GM19463 (cell line): ENCODE results near the gene ITGAV.
A peak's percentile ranks its signal among the peaks of the same experiment; 100 is the strongest.

ENCODE experiments used
- ATAC-seq: cut with Tn5 transposase; IDR thresholded peaks from one replicate; pipeline ENCODE4 v1.9.1; 2021; ENCODE audit warnings: mild to moderate bottlenecking, moderate library complexity; ENCODE audit not compliant: unreplicated experiment

The ITGAV gene

DNA sequence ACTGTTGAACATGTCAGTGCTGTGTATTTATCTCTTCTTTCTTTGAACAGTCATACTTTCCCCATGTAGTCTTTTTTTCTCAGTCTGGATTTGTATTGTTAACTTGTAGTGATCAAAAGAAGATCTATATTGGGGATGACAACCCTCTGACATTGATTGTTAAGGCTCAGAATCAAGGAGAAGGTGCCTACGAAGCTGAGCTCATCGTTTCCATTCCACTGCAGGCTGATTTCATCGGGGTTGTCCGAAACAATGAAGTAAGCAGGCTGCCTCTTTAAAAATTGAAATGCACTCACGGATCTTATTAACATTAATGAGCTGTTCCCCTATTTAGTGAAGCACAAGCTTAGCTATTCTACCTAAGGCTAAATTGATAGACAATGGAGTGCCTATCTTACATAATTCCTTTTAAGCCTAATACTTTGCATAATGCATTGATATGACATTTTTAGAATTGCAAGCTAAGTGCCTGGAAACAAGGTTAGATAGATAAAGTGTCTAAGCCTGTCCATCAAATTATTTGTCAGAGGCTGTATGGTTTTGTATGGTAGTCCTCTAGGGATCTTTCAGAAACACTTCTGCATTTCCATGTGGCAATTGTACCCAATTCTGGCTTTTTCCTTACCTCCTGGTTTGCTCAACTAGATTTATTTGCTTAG, 74.7 kb downstream of the ITGAV start:
- no peak for ATAC-seq

DNA sequence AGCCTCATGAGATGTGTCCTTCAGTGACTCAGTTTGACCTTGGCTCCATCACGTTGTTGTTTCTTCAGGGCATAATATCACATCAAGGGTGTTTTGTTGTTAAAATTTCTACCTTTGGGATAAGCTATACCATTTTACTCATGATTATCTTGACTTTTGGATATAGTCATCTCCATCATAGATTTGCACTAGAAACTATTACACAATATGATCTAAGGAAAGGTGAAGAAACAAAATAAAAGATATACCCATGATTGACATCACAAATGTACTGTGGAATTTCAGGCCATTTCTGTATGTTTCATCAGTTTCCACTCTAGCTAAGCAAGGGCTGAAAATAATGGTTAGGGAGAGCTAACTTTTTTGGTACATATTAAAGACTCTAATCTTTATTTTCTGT, 79.3 kb downstream of the ITGAV start:
- no peak for ATAC-seq

DNA sequence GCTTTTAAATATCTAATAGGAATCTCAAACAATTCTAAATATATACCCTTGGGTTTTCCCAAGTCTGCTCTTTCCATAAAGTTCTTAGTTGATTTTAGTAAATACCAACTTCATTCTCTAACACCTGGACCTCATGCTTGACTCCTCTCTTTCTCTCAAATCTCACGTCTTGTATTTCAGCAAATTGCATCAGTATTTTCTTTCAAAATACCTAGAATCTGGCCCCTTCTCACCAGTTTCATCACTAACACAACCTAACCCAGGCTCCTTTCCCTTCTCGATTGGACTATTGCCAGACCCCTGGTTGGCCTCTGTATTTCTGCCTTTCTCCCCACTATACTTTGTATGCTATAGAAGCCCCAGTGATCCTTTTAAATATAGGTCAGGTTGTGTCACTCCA, 81.0 kb downstream of the ITGAV start:
- ATAC-seq, result no peak

DNA sequence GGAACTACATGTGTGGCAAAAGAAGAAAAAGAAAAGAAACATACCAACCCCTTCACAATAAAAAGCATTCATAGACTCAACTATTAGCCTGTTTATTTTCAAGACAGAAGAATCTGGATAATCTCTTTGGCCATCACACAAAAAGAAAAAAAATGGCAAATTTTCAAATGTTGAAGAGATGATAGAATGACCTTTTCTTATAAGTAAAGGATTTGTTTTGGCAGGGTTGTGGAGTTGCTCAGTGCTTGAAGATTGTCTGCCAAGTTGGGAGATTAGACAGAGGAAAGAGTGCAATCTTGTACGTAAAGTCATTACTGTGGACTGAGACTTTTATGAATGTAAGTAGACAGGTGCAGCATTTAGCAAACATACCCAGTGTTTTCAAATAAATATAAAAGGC, 85.5 kb downstream of the ITGAV start:
- ATAC-seq, result no peak

DNA sequence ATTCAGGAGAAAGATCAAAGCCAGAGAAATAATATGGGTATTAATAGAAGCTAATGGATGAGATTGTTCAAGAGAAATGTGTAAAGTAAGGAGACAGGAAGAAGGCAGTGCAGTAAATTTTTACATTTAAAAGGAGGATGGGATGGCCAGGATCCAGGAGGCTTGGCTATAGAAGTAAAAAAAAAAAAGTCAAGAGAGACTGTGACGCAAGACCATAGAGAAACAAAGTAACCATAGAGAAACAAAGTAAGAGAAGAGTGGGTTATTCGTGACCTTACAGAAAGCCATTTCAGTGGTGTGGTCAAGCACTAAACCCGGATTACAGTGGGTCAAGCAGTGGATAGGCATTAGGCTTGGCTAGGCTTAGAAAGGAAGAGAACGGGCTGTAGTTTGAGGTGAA, 93.5 kb downstream of the ITGAV start:
- no peak for ATAC-seq

DNA sequence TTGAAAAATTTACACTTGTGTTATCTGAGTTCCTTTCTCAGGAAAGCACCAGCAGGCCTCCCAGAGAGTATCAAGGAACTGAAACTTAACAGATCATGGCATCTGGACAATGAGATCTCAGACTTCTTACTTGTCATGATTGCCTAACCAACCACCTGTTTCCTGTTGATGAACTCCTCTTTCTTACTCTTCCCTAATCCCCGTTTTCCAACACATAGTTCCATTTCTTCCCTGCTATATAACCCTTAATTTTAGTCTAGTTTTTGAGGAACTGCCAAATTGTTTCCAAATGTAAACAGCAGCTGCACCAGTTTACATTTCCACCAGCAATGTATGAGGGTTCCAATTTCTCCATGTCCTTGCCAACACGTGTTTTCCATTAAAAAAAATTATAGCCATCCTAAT, 98.0 kb downstream of the ITGAV start:
- ATAC-seq, result no peak

DNA sequence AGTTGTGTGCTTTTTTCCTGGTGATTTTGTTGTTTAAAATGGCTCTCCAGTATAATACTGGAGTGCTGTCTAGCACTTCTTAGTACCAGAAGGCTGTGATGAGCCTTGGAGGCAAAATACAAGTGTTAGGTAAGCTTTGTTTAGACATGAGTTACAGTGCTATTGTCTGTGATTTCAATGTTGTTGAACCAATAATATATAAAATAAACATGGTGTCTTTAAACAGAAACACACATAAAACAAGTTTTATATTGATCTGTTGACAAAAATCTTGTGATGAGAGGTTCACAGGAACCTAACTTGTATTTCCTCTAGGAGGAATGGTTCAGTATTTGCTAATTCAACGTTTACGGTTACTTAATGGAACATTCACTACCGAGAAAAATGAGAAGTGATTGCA, 99.0 kb downstream of the ITGAV start:
- ATAC-seq, result no peak

DNA sequence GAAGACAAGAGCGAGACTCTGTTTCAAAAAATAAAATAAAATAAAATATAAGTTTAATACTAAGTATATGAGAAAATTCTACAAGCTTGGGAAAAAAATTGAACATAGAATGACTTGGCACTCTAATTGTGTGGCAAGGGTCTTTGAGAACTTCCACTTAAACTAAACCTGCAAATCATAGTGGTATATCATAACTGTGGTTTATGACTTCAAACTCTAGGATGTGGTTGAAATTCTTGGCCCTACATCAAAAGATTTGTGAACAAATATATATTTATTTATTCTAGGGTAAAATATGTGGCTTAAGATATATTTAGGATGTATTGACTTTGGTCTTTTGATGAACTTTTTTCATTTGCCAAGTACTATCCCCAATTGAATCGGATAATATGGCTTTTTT, 100.9 kb downstream of the ITGAV start:
- ATAC-seq, result no peak

DNA sequence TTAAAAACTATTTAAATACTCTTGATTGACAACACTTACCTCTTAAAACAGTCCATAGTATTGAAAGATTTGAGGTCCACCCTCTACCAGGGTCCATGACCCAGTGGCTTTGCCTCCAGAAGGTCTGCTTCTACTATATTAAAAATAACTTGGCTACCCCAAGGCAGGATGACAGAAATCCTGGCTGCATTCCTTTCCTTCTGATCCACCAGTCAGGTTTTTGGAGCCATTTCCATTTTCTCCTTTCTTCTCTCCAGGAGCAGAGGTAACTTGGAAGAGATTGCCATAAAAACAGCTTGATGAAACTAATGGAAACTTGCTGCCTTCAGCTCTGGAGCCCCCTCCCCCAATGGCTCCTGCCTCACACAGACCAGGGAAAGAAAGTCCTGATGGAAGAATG, 101.4 kb downstream of the ITGAV start:
- no peak for ATAC-seq

DNA sequence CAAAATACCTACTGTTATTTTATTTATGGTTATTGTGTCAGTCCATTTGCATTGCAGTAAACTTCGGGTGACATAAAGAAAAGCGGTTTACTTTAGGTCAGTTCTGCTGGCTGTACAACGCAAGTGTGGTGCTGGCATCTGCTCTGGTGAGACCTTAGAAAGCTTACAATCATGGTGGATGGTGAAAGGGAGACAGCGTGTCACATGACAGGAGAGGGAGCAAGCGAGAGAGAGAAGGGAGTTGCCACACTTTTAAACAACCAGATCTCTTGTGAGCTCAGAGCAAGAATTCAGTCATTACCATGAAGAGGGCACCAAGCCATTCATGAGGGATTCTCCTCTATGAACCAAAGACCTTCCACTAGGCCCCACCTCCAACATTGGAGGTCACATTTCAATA, 102.0 kb downstream of the ITGAV start:
- no peak for ATAC-seq

DNA sequence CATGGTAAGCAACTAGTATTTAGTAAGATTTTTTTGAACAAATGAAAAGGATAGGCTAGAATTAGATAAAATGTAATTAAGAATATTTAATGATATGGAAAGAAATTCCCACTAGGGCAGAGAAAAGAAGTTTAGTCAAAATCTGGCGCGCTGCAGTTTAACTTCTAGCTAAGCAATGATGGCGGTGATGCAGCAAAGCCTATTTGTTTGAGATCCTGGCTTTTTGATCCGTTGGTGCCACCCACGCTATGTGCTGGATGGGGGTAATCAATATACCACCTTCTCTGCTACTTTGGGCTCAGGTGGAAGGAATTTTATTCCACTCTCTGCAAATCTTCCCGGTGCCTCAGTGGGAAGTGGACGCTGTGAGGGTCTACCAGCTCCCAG, 103.6 kb downstream of the ITGAV start:
- ATAC-seq, result no peak

DNA sequence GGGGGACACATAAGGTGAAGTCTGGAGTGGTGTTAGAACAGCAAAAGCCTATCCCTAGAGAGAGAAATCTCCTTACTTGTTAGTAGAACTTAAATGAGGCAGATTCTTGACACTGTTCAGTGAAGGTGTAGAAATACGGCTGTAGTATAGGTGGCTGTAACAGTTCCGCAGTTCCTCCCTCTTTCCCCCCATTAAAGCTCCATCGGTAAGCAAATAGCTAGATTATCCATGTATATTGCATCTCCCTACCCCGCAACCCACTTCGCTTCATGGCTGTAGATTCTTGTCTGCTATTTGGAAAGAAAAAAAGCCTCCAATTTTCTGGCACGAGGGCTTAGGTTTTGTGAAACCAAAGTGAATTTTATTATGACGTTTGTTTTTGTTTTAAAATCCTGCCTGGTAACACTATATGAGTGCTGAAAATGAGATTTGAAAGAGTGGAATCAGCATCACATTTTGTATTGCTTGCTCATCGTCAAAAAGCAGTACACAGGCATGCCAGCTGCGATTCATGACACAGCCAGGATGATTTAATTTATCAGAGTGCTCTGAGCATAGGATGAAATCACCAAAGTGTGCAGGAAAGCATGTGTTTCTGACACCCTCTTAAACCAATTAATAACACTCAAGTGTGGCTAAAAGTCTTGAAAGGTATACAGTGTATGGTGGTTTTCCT, 105.4 kb downstream of the ITGAV start:
- ATAC-seq, result no peak

DNA sequence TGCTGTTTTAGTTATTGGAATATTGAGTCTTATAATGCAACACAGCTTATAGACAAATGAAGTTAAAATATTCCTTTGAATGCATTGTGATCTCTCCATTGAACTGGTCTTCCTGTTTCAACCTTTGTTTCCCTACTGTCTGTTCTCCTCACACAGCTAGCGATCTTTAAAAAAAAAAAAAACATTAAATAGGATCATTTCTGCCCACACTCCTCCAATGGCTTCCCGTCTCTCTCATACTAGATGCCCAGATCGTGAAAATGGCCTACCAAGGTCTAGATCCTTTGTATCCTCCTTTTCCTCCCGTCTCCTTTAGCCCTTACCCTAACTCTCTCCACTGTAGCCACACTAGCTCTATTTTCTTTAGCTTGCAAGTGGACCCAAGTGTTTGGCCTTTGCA, 106.4 kb downstream of the ITGAV start:
- no peak for ATAC-seq

DNA sequence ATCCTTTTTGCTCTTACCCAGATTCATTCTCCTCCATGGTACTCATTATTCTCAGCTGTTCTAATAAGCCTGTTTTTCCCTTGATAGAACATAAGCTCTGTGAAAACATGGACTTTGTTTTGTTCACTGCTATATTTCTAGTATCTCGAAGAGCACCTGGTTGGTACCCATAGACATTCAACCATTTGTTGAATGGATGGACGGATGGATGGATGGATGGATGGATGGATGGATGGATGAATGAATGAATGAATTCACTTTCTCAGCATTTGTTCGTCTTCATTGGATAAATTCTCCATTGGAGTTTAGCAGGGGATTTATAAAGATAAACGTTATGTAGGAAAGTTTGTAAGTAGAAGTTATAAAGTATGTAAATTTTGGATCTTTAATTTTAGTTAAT, 106.9 kb downstream of the ITGAV start:
- ATAC-seq, result no peak

DNA sequence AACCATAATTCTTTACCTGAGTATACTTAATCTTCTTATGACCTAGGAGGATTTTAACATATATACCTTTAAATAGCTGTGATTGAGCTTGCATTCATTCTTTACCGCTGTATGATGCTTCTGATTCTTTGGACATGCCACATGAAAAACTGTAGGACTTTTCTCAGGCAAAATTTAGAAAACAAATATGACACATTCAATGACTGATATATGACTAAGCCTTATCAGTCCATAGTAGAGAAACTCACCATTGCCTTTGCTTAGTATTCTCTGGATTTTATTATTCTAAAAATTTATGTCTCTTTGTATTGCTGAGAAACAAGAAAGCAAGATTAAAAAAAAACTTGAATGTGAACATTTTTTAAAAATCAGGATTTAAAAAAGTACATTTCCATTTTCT, 107.7 kb downstream of the ITGAV start:
- no peak for ATAC-seq

DNA sequence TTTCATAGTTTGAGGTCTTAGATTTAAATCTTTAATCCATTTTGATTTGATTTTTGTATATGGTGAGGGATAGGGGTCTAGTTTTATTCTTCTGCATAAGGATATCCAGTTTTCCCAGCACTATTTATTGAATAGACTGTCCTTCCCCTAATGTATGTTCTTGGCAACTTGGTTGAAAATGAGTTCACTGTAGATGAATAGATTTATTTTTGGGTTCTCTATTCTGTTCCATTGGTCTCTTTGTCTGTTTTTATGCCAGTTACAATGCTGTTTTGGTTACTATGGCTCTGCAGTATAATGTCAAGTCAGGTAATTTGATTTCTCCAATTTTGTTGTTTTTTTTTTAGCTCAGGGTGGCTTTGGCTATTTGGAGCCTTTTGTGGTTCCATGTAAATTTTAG, 109.9 kb downstream of the ITGAV start:
- ATAC-seq, result no peak

DNA sequence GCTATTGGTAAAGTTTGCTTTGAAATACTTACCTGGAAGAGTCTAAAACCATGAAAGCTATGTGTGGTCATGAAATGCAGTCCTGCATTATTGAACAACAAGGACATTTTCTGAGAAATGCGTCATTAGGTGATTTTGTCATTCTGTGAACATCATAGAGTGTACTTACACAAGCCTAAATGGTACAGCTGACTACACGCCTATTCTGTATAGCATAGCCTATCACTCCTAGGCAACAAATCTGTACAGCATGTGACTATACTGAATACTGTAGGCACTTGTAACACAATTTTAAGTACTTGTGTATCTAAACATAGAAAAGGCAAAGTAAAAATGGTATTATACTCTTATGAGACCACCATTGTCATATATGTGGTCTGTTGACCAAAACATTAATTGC, 112.2 kb downstream of the ITGAV start:
- no peak for ATAC-seq

DNA sequence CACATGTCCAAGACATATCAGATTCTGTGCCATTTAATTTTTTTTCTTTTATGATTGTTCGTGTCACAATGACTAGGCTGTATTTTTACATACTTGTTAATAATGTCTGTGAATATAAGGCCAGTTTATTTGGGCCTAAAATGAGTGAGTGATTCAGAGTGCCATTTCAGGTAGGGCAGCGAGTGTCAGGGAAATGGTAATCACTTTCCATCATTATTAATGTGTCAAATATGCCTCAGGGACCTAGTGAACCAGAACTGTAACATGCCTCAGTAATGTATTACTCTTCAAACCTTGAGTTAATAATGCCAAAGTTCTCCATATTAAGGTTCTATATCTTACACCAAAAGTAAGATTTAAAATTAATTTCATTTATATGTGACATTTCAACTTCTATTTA, 112.6 kb downstream of the ITGAV start:
- no peak for ATAC-seq

DNA sequence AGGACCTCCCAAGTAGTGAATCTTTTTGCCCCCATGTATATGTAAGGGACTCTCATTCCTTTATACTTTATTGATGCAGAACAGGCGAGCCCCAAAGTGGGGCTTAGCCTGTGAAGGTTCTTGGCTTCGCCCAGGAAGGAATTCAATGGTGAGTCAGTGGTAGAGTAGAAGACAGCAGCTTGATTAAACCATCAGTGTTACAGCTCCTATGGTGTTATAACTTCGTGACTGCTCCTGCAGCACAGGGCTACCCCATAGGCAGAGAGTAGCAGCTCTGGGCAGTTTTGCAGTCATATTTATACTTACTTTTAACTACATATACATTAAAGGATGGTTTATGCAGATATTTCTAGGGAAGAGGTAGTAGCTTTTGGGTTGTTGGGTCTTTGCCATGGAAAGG, 115.0 kb downstream of the ITGAV start:
- no peak for ATAC-seq

DNA sequence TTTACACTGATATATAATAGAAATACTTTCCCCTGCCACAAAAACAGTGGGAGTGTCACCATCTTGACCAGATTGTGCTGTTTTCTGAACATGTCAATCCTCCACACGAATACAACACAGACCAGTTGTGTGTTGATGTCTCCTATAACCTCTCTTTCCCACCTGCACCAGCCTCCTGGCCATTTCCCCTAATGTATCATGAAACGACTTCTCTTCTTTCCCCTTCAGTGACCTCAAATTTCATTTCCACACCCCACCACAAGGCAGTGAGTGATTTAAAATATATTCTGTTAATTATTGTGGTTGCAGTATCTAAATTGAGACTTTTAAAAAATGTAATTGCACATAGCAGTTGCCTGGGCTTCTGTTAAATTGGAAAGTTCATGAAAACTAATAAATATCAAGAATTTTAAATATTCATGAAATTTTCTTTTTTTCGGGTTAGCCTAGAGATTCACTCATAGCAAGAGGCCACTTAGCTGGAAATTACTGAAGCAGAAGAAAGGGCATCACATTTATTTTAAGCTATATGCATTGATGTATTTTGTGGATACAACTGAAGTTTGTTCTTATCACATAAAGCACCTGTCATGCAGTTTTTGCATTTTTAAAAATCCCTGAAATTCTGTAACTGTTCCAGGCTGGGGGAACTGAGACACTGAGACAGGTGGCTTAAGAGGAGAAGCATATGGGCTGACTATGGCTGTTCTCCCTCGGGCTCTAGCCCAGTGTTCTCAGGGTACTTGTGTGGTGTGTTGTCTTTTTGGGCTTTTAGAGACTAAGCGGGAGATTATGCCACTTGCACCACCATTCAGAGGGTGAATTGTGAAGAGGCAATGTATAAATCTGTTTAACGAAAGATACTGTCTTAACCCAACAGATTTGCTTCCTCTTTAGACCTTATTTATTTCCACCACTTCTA, 119.9 kb downstream of the ITGAV start:
- ATAC-seq, result peak; percentile 50

DNA sequence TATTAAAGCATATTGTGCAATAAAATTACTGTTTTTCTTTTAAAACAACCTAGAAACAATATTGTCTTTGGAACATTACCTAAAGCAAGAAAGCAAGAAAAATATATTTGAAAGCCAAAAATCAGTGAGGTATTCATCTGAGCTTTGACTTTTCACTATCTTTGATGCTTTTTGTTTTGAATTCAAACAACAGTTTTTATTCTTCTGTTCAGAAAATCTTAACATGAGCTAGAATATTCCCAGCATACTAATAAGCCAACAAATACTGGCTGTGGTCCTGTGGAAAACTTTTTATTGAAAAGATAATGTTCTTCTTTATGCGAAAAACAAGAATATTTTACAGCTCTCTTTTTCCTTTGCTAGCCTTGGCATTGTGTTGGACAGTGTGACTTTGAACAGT, 123.8 kb downstream of the ITGAV start:
- ATAC-seq, result no peak

DNA sequence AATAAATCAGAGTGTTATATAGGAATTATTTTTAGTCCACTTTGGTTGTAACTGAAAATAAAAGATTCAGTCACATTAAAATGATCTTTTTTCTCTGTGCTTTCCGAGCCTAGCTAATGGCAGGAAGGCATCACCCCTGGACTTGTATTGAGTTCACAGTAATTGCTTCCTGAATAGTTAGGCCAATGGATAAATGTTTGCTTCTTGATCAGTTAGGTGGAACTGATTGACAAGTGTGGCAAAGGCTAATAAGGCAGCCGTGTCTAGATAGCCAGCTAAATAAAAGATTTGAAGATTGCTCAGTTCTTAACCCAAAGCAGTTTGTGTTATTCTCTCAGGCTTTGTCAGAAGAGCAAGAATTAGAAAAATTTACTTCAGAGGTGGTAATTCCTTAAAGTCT, 124.8 kb downstream of the ITGAV start:
- no peak for ATAC-seq
